GM21528 (cell line): Measurements from ENCODE around the gene CDH10.

Experiments
- ATAC-seq: cut with Tn5 transposase; IDR thresholded peaks from one replicate; pipeline ENCODE4 v1.9.1; 2021; ENCODE audit warnings: mild to moderate bottlenecking, moderate library complexity; ENCODE audit not compliant: unreplicated experiment, low FRiP score

CDH10 gene

GRCh38 chr5:24644761-24645160 lies at the start of gene CDH10:
Gene CDH10, minus strand, starts transcription at chr5:24644978. Its CDS starts 51,488 bp downstream, at chr5:24593490.
- ATAC-seq: no peak

- no peak for ATAC-seq
These were observed 48.8 kb upstream of the CDH10 start for GRCh38 chr5:24693609-24694008.

- no peak for ATAC-seq
These were observed 46.3 kb upstream of the CDH10 start for GRCh38 chr5:24691074-24691473.

GRCh38 chr5:24681106-24681505 lies 36.3 kb upstream of the CDH10 start:
- no peak for ATAC-seq

GRCh38 chr5:24668050-24668449 lies 23.3 kb upstream of the CDH10 start:
- ATAC-seq: no peak

- no peak for ATAC-seq
These were observed 4.8 kb upstream of the CDH10 start for GRCh38 chr5:24649531-24649930.

- no peak for ATAC-seq
These were observed 2.1 kb upstream of the CDH10 start for GRCh38 chr5:24646915-24647314.

- no peak for ATAC-seq
These were observed 705 bp upstream of the CDH10 start for GRCh38 chr5:24645483-24645882.

GRCh38 chr5:24643880-24644279 lies 898 bp downstream of the CDH10 start:
- ATAC-seq: no peak

GRCh38 chr5:24643156-24643555 lies 1.6 kb downstream of the CDH10 start:
- no peak for ATAC-seq

GRCh38 chr5:24642022-24642421 lies 2.8 kb downstream of the CDH10 start:
- no peak for ATAC-seq

GRCh38 chr5:24635209-24635608 lies 9.6 kb downstream of the CDH10 start:
- no peak for ATAC-seq

GRCh38 chr5:24633715-24634325 lies 11.0 kb downstream of the CDH10 start:
- no peak for ATAC-seq

GRCh38 chr5:24632353-24632752 lies 12.4 kb downstream of the CDH10 start:
- no peak for ATAC-seq

- no peak for ATAC-seq
These were observed 13.9 kb downstream of the CDH10 start for GRCh38 chr5:24630918-24631317.

- no peak for ATAC-seq
These were observed 15.0 kb downstream of the CDH10 start for GRCh38 chr5:24629798-24630197.

- no peak for ATAC-seq
These were observed 19.9 kb downstream of the CDH10 start for GRCh38 chr5:24624872-24625271.

- no peak for ATAC-seq
These were observed 21.2 kb downstream of the CDH10 start for GRCh38 chr5:24623624-24624023.

- no peak for ATAC-seq
These were observed 21.7 kb downstream of the CDH10 start for GRCh38 chr5:24623031-24623430.

- ATAC-seq: no peak
These were observed 23.0 kb downstream of the CDH10 start for GRCh38 chr5:24621792-24622191.

GRCh38 chr5:24616566-24616965 lies 28.2 kb downstream of the CDH10 start:
- ATAC-seq: no peak

- no peak for ATAC-seq
These were observed 29.6 kb downstream of the CDH10 start for GRCh38 chr5:24615159-24615558.

- no peak for ATAC-seq
These were observed 35.1 kb downstream of the CDH10 start for GRCh38 chr5:24609706-24610105.
